K562 (cell line): ENCODE measurements around the gene PTPRC. TPM values are rescaled to one million over a fixed set of nuclear protein-coding genes. Genes with fewer than 3 reads are reported as not detected.

ENCODE experiments used
- ATAC-seq: fragments of 200-7000 bp; cut with Tn5 transposase; 3 replicates; pipeline ENCODE4 v1.9.1; 2020; ENCODE audit warnings: moderate library complexity
- BruUV-seq: library from RNA; stranded (reverse); fragments of 400-500 nt; replicated peaks from 2 replicates; lab custom pipeline; 2021; lab: Mats Ljungman, UMichigan
- CTCF ChIA-PET: fragments of 300-600 bp; formaldehyde crosslinking; extraction: SDS; loops from one replicate; lab custom pipeline; 2021; ENCODE audit warnings: low intra/inter-chr PET ratio; lab: Yijun Ruan, JAX
- POLR2A ChIA-PET: fragments of 300-600, 350-650 bp; sonication (Branson Sonifier 250); formaldehyde crosslinking; extraction: SDS; loops from one replicate; lab custom pipeline; 2021; ENCODE audit warnings: antibody characterized with exemption, inconsistent platforms; lab: Yijun Ruan, JAX
- DNase-seq, 4 experiments: peaks; one replicate each; pipeline versions ENCODE4 v3.0.0 to v3.0.0-alpha.2; 2011 to 2018; ENCODE audit warnings: low spot score in 3 of 4, mixed read lengths in 3 of 4; ENCODE audit errors: extremely low read depth in 1 of 4
- FAIRE-seq: peaks from 2 replicates; lab custom pipeline; 2011; peaks lifted over from hg19 to GRCh38; lab: Jason Lieb, UNC
- H2AFZ ChIP-seq: 2 replicates; pipeline ENCODE4 v1.6.0; 2011; ENCODE audit warnings: low read depth, low read length, control low read depth, inconsistent platforms
- H3K27ac ChIP-seq: fragments of 200-600 bp; 3 replicates; pipeline ENCODE4 v1.8.0; 2011; ENCODE audit warnings: low read depth, mild to moderate bottlenecking, control low read depth, inconsistent platforms, low read length, moderate library complexity, mixed read lengths; ENCODE audit errors: extremely low read depth
- H3K27me3 ChIP-seq, 2 experiments: fragments of 300-600 bp in 1 of 2; 2 replicates in 1 of 2; 3 replicates in 1 of 2; pipeline versions ENCODE4 v1.6.0 to v1.8.0; 2011; ENCODE audit warnings: inconsistent platforms in 2 of 2, low read length in 2 of 2, mild to moderate bottlenecking in 1 of 2, mixed read lengths in 1 of 2, moderate library complexity in 1 of 2; ENCODE audit not compliant: control insufficient read depth in 2 of 2, insufficient read depth in 2 of 2
- H3K36me3 ChIP-seq: fragments of 300-600 bp; 3 replicates; pipeline ENCODE4 v1.8.0; 2011; ENCODE audit warnings: mild to moderate bottlenecking, low read length, inconsistent platforms; ENCODE audit not compliant: control insufficient read depth, insufficient read depth
- H3K4me1 ChIP-seq, 2 experiments: fragments of 200-600 bp in 1 of 2; replicated peaks in 1 of 2; 2 replicates in 1 of 2; 3 replicates in 1 of 2; pipeline versions ENCODE4 v1.5.1 to v1.8.0; 2011; ENCODE audit warnings: inconsistent platforms in 2 of 2, low read length in 2 of 2, mild to moderate bottlenecking in 1 of 2, mixed read lengths in 1 of 2, moderate library complexity in 1 of 2; ENCODE audit not compliant: control insufficient read depth in 2 of 2, insufficient read depth in 2 of 2
- H3K4me2 ChIP-seq: 2 replicates; pipeline ENCODE4 v1.6.1; 2011; ENCODE audit warnings: low read length, control low read depth, inconsistent platforms, mixed read lengths; ENCODE audit not compliant: insufficient read depth
- H3K4me3 ChIP-seq: fragments of 200-600 bp; sonication (generic), shearing (Covaris generic); 2 replicates; pipeline ENCODE4 v1.5.1; 2016; ENCODE audit warnings: control low read depth, inconsistent platforms
- H3K79me2 ChIP-seq: fragments of 200-600 bp; 3 replicates; pipeline ENCODE4 v1.8.0; 2011; ENCODE audit warnings: low read length, inconsistent platforms; ENCODE audit not compliant: control insufficient read depth, insufficient read depth
- H3K9ac ChIP-seq, 2 experiments: 2 replicates each; pipeline versions ENCODE4 v1.6.0 to v1.6.1; 2011; ENCODE audit warnings: low read depth in 2 of 2, low read length in 2 of 2, control low read depth in 1 of 2, inconsistent platforms in 1 of 2, mild to moderate bottlenecking in 1 of 2, mixed read lengths in 1 of 2; ENCODE audit not compliant: insufficient read depth in 1 of 2
- H3K9me1 ChIP-seq: one replicate; pipeline ENCODE4 v1.6.0; 2011; ENCODE audit warnings: inconsistent platforms, mild to moderate bottlenecking, low read length, moderate library complexity; ENCODE audit not compliant: control insufficient read depth, insufficient read depth
- H3K9me3 ChIP-seq: replicated peaks from 2 replicates; pipeline ENCODE4 v1.5.1; 2011; ENCODE audit warnings: low read depth, low read length, inconsistent platforms; ENCODE audit not compliant: control insufficient read depth, insufficient read depth
- H4K20me1 ChIP-seq: replicated peaks from 2 replicates; pipeline ENCODE4 v1.6.1; 2011; ENCODE audit warnings: low read length, inconsistent platforms, mixed read lengths; ENCODE audit not compliant: control insufficient read depth, insufficient read depth
- E2F5 ChIP-seq: sonication (generic); formaldehyde crosslinking; IDR thresholded peaks from 2 replicates; pipeline ENCODE4 v1.8.0; 2022; ENCODE audit warnings: mild to moderate bottlenecking, missing genetic modification reagents
- JUNB ChIP-seq: fragments of 450-650 bp; formaldehyde crosslinking; conservative IDR thresholded peaks from 2 replicates; pipeline ENCODE4 v1.4.0; 2020; ENCODE audit warnings: mild to moderate bottlenecking
- RCOR1 ChIP-seq, 2 experiments: IDR thresholded peaks; 2 replicates each; pipeline ENCODE4 v1.6.1; 2012; ENCODE audit warnings: low read depth in 2 of 2, low read length in 2 of 2, borderline replicate concordance in 1 of 2, improper control_type of control experiment in 1 of 2
- SMARCB1 ChIP-seq: IDR thresholded peaks from 2 replicates; pipeline ENCODE4 v1.6.1; 2011; ENCODE audit warnings: improper control_type of control experiment, low read depth; ENCODE audit not compliant: insufficient read length
- XRCC4 ChIP-seq: IDR thresholded peaks from one replicate; pipeline ENCODE4 v1.6.1; 2011; ENCODE audit not compliant: insufficient read depth, insufficient read length; ENCODE audit errors: extremely low read depth
- WGBS: fragments of 100-300 bp; shearing (Covaris generic); methylation state at CpG from one replicate; pipeline ENCODE4 v1.1.6; 2016; ENCODE audit warnings: low coverage, mixed read lengths; ENCODE audit not compliant: insufficient coverage; ENCODE audit errors: missing lambda C conversion rate; 5-methylcytosine and 5-hydroxymethylcytosine counted together
- in situ Hi-C: fragments of 300-500 bp; cut with MboI; formaldehyde crosslinking; loops from 4 replicates; pipeline ENCODE4 v1.15.0; 2018; ENCODE audit warnings: inconsistent platforms, mixed read lengths
- intact Hi-C: fragments of 100-400 bp; cut with micrococcal nuclease; formaldehyde crosslinking; loops from 2 replicates; pipeline ENCODE4 v1.14.2; 2022
- polyA plus RNA-seq, 8 experiments: library from polyadenylated mRNA; depleted of rRNA in 4 of 8; stranded (reverse) in 5 of 8; unstranded in 3 of 8; fragments of >200 nt; fragmentation: Nextera tagmentation in 2 of 8; fragmentation: Illumina TruSeq in 1 of 8; extraction: Ambion mirVana in 2 of 8; extraction: Trizol in 1 of 8; gene quantifications; 2 replicates each; pipeline versions ENCODE4 v1.2.1 to v1.2.3, GENCODE V29; 2011 to 2014; ENCODE audit warnings: inconsistent platforms in 1 of 8, missing spikeins in 1 of 8
- total RNA-seq, 7 experiments: library from RNA; depleted of rRNA in 6 of 7; stranded (reverse); fragments of >200 nt in 6 of 7; fragmentation: Illumina TruSeq in 2 of 7; extraction: Trizol in 2 of 7; gene quantifications; 2 replicates each; pipeline versions ENCODE4 v1.2.1 to v1.2.3, GENCODE V29; 2011 to 2021; ENCODE audit warnings: low replicate concordance in 1 of 7

Gene PTPRC
- total and polyA plus RNA-seq, 9 of the 15 experiments (the other 6 are each of a cell fraction or from before 2014, with no cell fraction given), result 7.1 to 107 (median 62.9) TPM

- 26% methylated on average over 2 of the region's 2 CpGs for WGBS
- H3K9me1 ChIP-seq, result no peaks in the 10 kb centered on the region
- H2AFZ ChIP-seq, result no peak overlapping the region
- in situ Hi-C loops, result no loop called here
- intact Hi-C loops, result no loop called here
- H3K9me3 ChIP-seq, result no peaks in the 10 kb centered on the region; the same call in 1 of the 2 replicates
- POLR2A ChIA-PET, result interaction anchor here (0.6 kb wide), 1 partner anchor 8 kb away, joined by 3 read pairs; no protein-coding TSS in a partner anchor
- TF ChIP-seq SMARCB1 (no peak), XRCC4 (no peak), E2F5 (no peak), JUNB (CRISPR knock-in tag) (no peak), RCOR1 (IDR thresholded peaks at IDR 0.05; ENCODE audit: borderline replicate concordance in 1 of 2, low read depth in 2 of 2, low read length in 2 of 2) (no peak)
- TF ChIP-seq, all 486 proteins: peak for 0
- Histone ChIP-seq H3K4me1 (peaks cover 4 to 5% of the 10 kb centered on the region in 2 experiments; a peak in 4 of 5 replicates), H3K4me2 (no peak overlapping the region), H3K27me3 (no peaks in the 10 kb centered on the region), H3K4me3 (no peak overlapping the region), H3K27ac (no peak overlapping the region), H3K36me3 (0 out of 3 replicates have a peak, but pooled peaks cover 2% of the 10 kb centered on the region), H3K79me2 (peaks cover 14% of the 10 kb centered on the region; the same call in 1 of the 3 replicates), H3K9ac (no peak overlapping the region), H4K20me1 (no peaks in the 10 kb centered on the region)
- CTCF ChIA-PET, result no interaction called here
- FAIRE-seq, result no peak
- no TSS peak for BruUV-seq
- no peak for ATAC-seq
- DNase-seq, result no peak
Observed at GRCh38 chr1:198677871-198678270, 39.0 kb downstream of the PTPRC start.
